KG1 (cell line): ENCODE results near the gene ELOVL5.

Experiments used
- DNase-seq: peaks from one replicate; lab custom pipeline; 2025; lab: John Stamatoyannopoulos, UW

Gene ELOVL5

GRCh38 chr6:53239526-53239925 is 109.2 kb downstream of the ELOVL5 start:
- no peak for DNase-seq

- no peak for DNase-seq
Measured at GRCh38 chr6:53238311-53238710, 110.4 kb downstream of the ELOVL5 start.

- DNase-seq = no peak
Measured at GRCh38 chr6:53236241-53236640, 112.5 kb downstream of the ELOVL5 start.

- no peak for DNase-seq
Measured at GRCh38 chr6:53235508-53235907, 113.2 kb downstream of the ELOVL5 start.

GRCh38 chr6:53233309-53233708 is 115.4 kb downstream of the ELOVL5 start:
- DNase-seq = no peak

GRCh38 chr6:53230775-53231467 is 117.8 kb downstream of the ELOVL5 start:
- no peak for DNase-seq

GRCh38 chr6:53227847-53228246 is 120.9 kb downstream of the ELOVL5 start:
- DNase-seq = no peak

- no peak for DNase-seq
Measured at GRCh38 chr6:53220605-53221004, 128.1 kb downstream of the ELOVL5 start.
